Neural progenitor cell (in vitro differentiated cells): ENCODE results near the gene OLFML2A. TPM values are rescaled to one million over a fixed set of nuclear protein-coding genes. Genes with fewer than 3 reads are reported as not detected.

Experiments used
- DNase-seq: peaks from one replicate; pipeline ENCODE4 v3.0.0-alpha.2; 2016; ENCODE audit warnings: low spot score
- H2AFZ ChIP-seq: fragments of 200-600 bp; sonication (generic); replicated peaks from 2 replicates; pipeline ENCODE4 v1.6.1; 2016; ENCODE audit warnings: antibody characterized with exemption
- H3F3A ChIP-seq: fragments of 200-600 bp; sonication (generic); 2 replicates; pipeline ENCODE4 v1.6.1; 2016; ENCODE audit warnings: antibody characterized with exemption, low read depth
- H3K27ac ChIP-seq: fragments of 200-600 bp; sonication (generic); 2 replicates; pipeline ENCODE4 v1.5.1; 2016; ENCODE audit warnings: mild to moderate bottlenecking
- H3K27me3 ChIP-seq: fragments of 200-600 bp; sonication (generic); 2 replicates; pipeline ENCODE4 v1.6.1; 2016; ENCODE audit warnings: mild to moderate bottlenecking, moderate library complexity
- H3K36me3 ChIP-seq: fragments of 200-600 bp; sonication (generic); 2 replicates; pipeline ENCODE4 v1.5.1; 2016
- H3K4me1 ChIP-seq: fragments of 200-600 bp; sonication (generic); 2 replicates; pipeline ENCODE4 v1.6.1; 2016; ENCODE audit warnings: mixed run types
- H3K4me2 ChIP-seq: fragments of 200-600 bp; sonication (generic); 2 replicates; pipeline ENCODE4 v1.6.1; 2016
- H3K4me3 ChIP-seq: fragments of 200-600 bp; sonication (generic); 2 replicates; pipeline ENCODE4 v1.5.1; 2016
- H3K79me2 ChIP-seq: fragments of 200-600 bp; sonication (generic); 2 replicates; pipeline ENCODE4 v1.6.1; 2016; ENCODE audit warnings: low read depth
- H3K9ac ChIP-seq: fragments of 200-600 bp; sonication (generic); 2 replicates; pipeline ENCODE4 v1.6.1; 2016
- H3K9me3 ChIP-seq: fragments of 200-600 bp; sonication (generic); 2 replicates; pipeline ENCODE4 v1.5.1; 2016; ENCODE audit warnings: low read depth
- H4K20me1 ChIP-seq: fragments of 200-600 bp; sonication (generic); 2 replicates; pipeline ENCODE4 v1.6.1; 2016; ENCODE audit warnings: low read depth
- H3K27ac Mint-ChIP-seq: 3 replicates; pipeline ENCODE4 v1.8.0; 2021; ENCODE audit warnings: mixed read lengths
- H3K27me3 Mint-ChIP-seq: 2 replicates; pipeline ENCODE4 v1.8.0; 2022; ENCODE audit warnings: low read depth, mild to moderate bottlenecking, inconsistent platforms, moderate library complexity, mixed read lengths; ENCODE audit not compliant: insufficient read depth
- H3K36me3 Mint-ChIP-seq: 3 replicates; pipeline ENCODE4 v1.8.0; 2021; ENCODE audit warnings: mixed read lengths
- H3K4me1 Mint-ChIP-seq: 3 replicates; pipeline ENCODE4 v1.8.0; 2021; ENCODE audit warnings: mixed read lengths
- H3K4me3 Mint-ChIP-seq: 3 replicates; pipeline ENCODE4 v1.8.0; 2021; ENCODE audit warnings: mild to moderate bottlenecking, moderate library complexity, mixed read lengths
- H3K9me3 Mint-ChIP-seq: 3 replicates; pipeline ENCODE4 v1.8.0; 2020; ENCODE audit warnings: mixed read lengths
- EZH2 ChIP-seq: fragments of 200-600 bp; sonication (generic); IDR thresholded peaks from 2 replicates; pipeline ENCODE4 v1.6.1; 2017; ENCODE audit warnings: antibody characterized with exemption, mild to moderate bottlenecking, moderate library complexity
- EZH2phosphoT487 ChIP-seq: fragments of 200-600 bp; sonication (generic); IDR thresholded peaks from 2 replicates; pipeline ENCODE4 v1.6.1; 2017; ENCODE audit warnings: antibody characterized with exemption
- total RNA-seq: library from RNA; depleted of rRNA; stranded (reverse); fragments of >200 nt; gene quantifications from 2 replicates; pipeline ENCODE4 v1.2.3, GENCODE V29; 2015; ENCODE audit warnings: low replicate concordance
- TF ChIP-seq, protein P1 (sequence below): fragments of 200-600 bp; sonication (generic); IDR thresholded peaks from 2 replicates; pipeline ENCODE4 v1.5.1; 2017; ENCODE audit warnings: antibody characterized with exemption, mild to moderate bottlenecking

Gene OLFML2A
- total RNA-seq, 1 donor from 2014 or later = 3.1 TPM

DNA sequence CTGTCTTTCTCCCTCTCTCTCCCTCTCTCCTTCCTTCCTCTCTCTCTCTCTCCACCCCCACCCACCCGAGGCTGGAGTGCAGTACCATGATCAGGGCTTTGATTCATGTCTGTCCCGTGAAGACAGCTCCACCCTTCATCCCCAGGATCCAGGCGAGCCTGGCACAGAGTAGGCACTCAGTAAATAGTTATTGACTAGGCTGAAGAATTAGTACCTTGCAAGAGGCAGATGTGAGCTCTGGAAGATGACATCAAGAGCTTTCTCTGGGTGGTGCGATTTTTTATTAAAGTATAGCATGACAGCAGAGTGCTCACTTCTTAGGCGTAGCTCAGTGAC lies 52.4 kb downstream of the OLFML2A start:
- Mint-ChIP-seq H3K27ac (no peak overlapping the region), H3K4me1 (peaks cover 10% of the 10 kb centered on the region), H3K9me3 (no peaks in the 10 kb centered on the region), H3K36me3 (no peaks in the 10 kb centered on the region), H3K4me3 (no peak overlapping the region), H3K27me3 (peaks cover 1% of the 10 kb centered on the region)
- DNase-seq = no peak
- H3K36me3 ChIP-seq = no peaks in the 10 kb centered on the region
- H3K4me3 ChIP-seq = no peak overlapping the region
- no peak overlapping the region for H3K27ac ChIP-seq
- H3K9ac ChIP-seq = no peak overlapping the region
- no peaks in the 10 kb centered on the region for H3K27me3 ChIP-seq
- H3K9me3 ChIP-seq = no peaks in the 10 kb centered on the region
- no peaks in the 10 kb centered on the region for H4K20me1 ChIP-seq
- H2AFZ ChIP-seq = peak overlapping the region; percentile 68
- H3K79me2 ChIP-seq = no peaks in the 10 kb centered on the region
- H3K4me1 ChIP-seq = peaks cover 6% of the 10 kb centered on the region
- no peak overlapping the region for H3K4me2 ChIP-seq
- no peaks in the 10 kb centered on the region for H3F3A ChIP-seq
- TF ChIP-seq EZH2 (no peak), EZH2phosphoT487 (no peak)
- TF ChIP-seq, protein P1, sequence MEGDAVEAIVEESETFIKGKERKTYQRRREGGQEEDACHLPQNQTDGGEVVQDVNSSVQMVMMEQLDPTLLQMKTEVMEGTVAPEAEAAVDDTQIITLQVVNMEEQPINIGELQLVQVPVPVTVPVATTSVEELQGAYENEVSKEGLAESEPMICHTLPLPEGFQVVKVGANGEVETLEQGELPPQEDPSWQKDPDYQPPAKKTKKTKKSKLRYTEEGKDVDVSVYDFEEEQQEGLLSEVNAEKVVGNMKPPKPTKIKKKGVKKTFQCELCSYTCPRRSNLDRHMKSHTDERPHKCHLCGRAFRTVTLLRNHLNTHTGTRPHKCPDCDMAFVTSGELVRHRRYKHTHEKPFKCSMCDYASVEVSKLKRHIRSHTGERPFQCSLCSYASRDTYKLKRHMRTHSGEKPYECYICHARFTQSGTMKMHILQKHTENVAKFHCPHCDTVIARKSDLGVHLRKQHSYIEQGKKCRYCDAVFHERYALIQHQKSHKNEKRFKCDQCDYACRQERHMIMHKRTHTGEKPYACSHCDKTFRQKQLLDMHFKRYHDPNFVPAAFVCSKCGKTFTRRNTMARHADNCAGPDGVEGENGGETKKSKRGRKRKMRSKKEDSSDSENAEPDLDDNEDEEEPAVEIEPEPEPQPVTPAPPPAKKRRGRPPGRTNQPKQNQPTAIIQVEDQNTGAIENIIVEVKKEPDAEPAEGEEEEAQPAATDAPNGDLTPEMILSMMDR = no peak

DNA sequence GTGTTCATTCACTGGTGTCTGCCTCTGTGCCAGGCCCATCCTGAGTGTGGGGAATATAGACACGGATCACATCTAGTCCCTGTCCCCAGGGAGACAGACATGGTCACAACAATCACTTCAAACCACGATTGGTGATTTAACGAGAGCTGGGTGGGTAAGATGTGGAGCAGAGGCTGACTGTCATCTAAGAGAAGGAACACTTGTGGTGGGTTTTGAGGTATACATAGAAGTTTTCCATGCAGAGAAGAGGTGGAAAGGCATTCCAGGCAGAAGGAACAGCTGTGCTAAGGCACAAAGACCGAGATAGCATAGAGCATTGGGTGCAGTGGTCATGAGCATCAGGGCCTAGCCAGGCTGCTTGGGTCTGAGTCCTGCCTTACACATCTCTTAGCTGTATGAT lies 53.7 kb downstream of the OLFML2A start:
- Mint-ChIP-seq H3K4me3 (no peak overlapping the region), H3K27me3 (peaks cover 2% of the 10 kb centered on the region), H3K9me3 (no peaks in the 10 kb centered on the region), H3K36me3 (no peaks in the 10 kb centered on the region), H3K27ac (no peak overlapping the region), H3K4me1 (peaks cover 11% of the 10 kb centered on the region)
- Histone ChIP-seq H3K4me3 (no peak overlapping the region), H3K4me1 (peaks cover 6% of the 10 kb centered on the region), H4K20me1 (no peaks in the 10 kb centered on the region), H3K9me3 (no peaks in the 10 kb centered on the region), H3K9ac (no peak overlapping the region), H3K4me2 (no peak overlapping the region), H3K27ac (no peak overlapping the region), H3K27me3 (no peaks in the 10 kb centered on the region), H2AFZ (no peak overlapping the region), H3F3A (no peaks in the 10 kb centered on the region), H3K79me2 (no peaks in the 10 kb centered on the region), H3K36me3 (no peaks in the 10 kb centered on the region)
- TF ChIP-seq EZH2 (no peak), EZH2phosphoT487 (no peak)
- TF ChIP-seq, protein P1 = no peak
- DNase-seq = no peak

DNA sequence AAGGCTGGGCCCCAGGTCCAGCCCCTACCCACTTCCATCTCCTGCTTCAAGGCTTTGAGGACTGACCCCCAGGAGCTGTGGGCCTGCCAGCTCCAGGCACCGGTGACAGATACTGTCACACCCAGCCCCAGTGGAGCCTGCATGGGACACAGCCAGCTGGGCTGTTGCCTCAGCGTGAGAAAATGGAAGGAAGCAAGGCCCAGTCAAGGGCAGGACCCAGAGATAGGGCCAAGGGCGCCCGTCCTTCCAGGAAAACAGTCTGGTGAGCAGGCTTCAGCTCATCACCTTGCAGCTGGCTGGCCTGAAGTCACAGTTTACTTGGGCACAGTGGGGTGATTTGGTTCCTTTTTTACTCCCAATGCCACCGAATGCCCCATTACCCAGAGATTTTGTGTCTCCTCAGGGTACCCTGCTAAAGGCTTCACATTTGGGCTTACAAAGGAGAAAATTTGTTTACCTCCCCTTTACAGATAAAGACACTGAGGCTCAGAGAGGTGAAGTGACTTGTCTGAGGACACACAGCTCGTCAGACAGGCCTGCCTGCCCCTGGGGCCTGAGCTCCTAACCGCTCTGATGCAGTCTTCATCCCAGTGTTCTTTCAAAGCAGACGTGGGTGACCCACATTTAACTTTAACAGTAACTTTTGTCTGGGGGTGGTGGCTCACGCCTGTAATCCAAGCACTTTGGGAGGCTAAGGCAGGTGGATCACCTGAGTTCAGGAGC lies 54.9 kb downstream of the OLFML2A start:
- H3F3A ChIP-seq = no peaks in the 10 kb centered on the region
- H3K79me2 ChIP-seq = no peaks in the 10 kb centered on the region
- no peak overlapping the region for H3K9ac ChIP-seq
- no peaks in the 10 kb centered on the region for H3K36me3 ChIP-seq
- TF ChIP-seq, protein P1 = no peak
- no peak for TF ChIP-seq EZH2phosphoT487
- no peak overlapping the region for H3K4me2 ChIP-seq
- no peak for DNase-seq
- peaks cover 2% of the 10 kb centered on the region for H3K27me3 Mint-ChIP-seq
- H3K4me1 Mint-ChIP-seq = peaks cover 11% of the 10 kb centered on the region
- no peaks in the 10 kb centered on the region for H4K20me1 ChIP-seq
- H3K4me1 ChIP-seq = peaks cover 6% of the 10 kb centered on the region
- no peak overlapping the region for H2AFZ ChIP-seq
- no peak overlapping the region for H3K4me3 Mint-ChIP-seq
- no peak overlapping the region for H3K27ac ChIP-seq
- no peaks in the 10 kb centered on the region for H3K36me3 Mint-ChIP-seq
- no peak overlapping the region for H3K4me3 ChIP-seq
- no peaks in the 10 kb centered on the region for H3K9me3 Mint-ChIP-seq
- no peak overlapping the region for H3K27ac Mint-ChIP-seq
- H3K27me3 ChIP-seq = no peaks in the 10 kb centered on the region
- H3K9me3 ChIP-seq = no peaks in the 10 kb centered on the region
